NCI-H2196 treated with DMSO at 0.1 percent for 48 hours (cell line): ENCODE measurements around the gene CRLF2.
"Not testable (repeated sequence)": the region's sequence is repeated elsewhere in the genome, so short reads cannot be mapped to it uniquely, and the experiment has no call there.

Experiments used
- DNase-seq: peaks from one replicate; lab custom pipeline; 2025; ENCODE audit not compliant: unreplicated experiment; lab: John Stamatoyannopoulos, UW

CRLF2 gene

GRCh38 chrX:1215123-1215823 lies 2.8 kb upstream of the CRLF2 start:
- DNase-seq: no peak

GRCh38 chrX:1213971-1214370 lies 1.5 kb upstream of the CRLF2 start:
- no peak for DNase-seq

GRCh38 chrX:1210844-1211243 lies 1.6 kb downstream of the CRLF2 start:
- DNase-seq: no peak

- no peak for DNase-seq
Measured at GRCh38 chrX:1207496-1208025, 4.9 kb downstream of the CRLF2 start.

GRCh38 chrX:1205681-1206611 lies 6.5 kb downstream of the CRLF2 start:
- no peak for DNase-seq

GRCh38 chrX:1202251-1202650 lies 10.2 kb downstream of the CRLF2 start:
- no peak for DNase-seq

- no peak for DNase-seq
Measured at GRCh38 chrX:1196436-1196835, 16.0 kb downstream of the CRLF2 start.

GRCh38 chrX:1192196-1192595 lies 20.3 kb downstream of the CRLF2 start:
- not testable (repeated sequence) for DNase-seq

- DNase-seq: no peak
Measured at GRCh38 chrX:1190596-1191145, 21.8 kb downstream of the CRLF2 start.

- DNase-seq: no peak
Measured at GRCh38 chrX:1185561-1185960, 26.9 kb downstream of the CRLF2 start.

GRCh38 chrX:1182211-1182610 lies 30.2 kb downstream of the CRLF2 start:
- no peak for DNase-seq

GRCh38 chrX:1181661-1182060 lies 30.8 kb downstream of the CRLF2 start:
- DNase-seq: not testable (repeated sequence)

GRCh38 chrX:1181170-1181569 lies 31.3 kb downstream of the CRLF2 start:
- no peak for DNase-seq

GRCh38 chrX:1178580-1179057 lies 33.8 kb downstream of the CRLF2 start:
- DNase-seq: no peak

- not testable (repeated sequence) for DNase-seq
Measured at GRCh38 chrX:1176531-1177320, 35.7 kb downstream of the CRLF2 start.

- not testable (repeated sequence) for DNase-seq
Measured at GRCh38 chrX:1174609-1175545, 37.6 kb downstream of the CRLF2 start.

- DNase-seq: not testable (repeated sequence)
Measured at GRCh38 chrX:1173435-1173834, 39.0 kb downstream of the CRLF2 start.

GRCh38 chrX:1172496-1172895 lies 40.0 kb downstream of the CRLF2 start:
- DNase-seq: no peak

GRCh38 chrX:1171915-1172314 lies 40.5 kb downstream of the CRLF2 start:
- not testable (repeated sequence) for DNase-seq

- DNase-seq: no peak
Measured at GRCh38 chrX:1170243-1170642, 42.2 kb downstream of the CRLF2 start.
